Erythroblast (primary cell): Measurements from ENCODE around the gene TRIM14.

Source experiments
- GATA1 ChIP-seq: IDR thresholded peaks from 2 replicates; pipeline ENCODE4 v1.6.1; 2011; ENCODE audit warnings: low read depth, mild to moderate bottlenecking, control low read depth, low read length, moderate library complexity
- POLR2A ChIP-seq: IDR thresholded peaks from 2 replicates; pipeline ENCODE4 v1.6.1; 2011; ENCODE audit warnings: mild to moderate bottlenecking, low read length

- no peak for TF ChIP-seq POLR2A
- TF ChIP-seq GATA1 = no peak
Measured at GRCh38 chr9:98083566-98084183, 35.3 kb downstream of the TRIM14 start.
